Left ventricle myocardium inferior (tissue), 1 donor: ENCODE data around the gene WNT11. TPM values are rescaled to one million over a fixed set of nuclear protein-coding genes. Genes with fewer than 3 reads are reported as not detected.

Experiments used
- DNase-seq: peaks from one replicate; pipeline ENCODE4 v3.0.0-alpha.2; 2020
- H3K27ac ChIP-seq: fragments of 200-600 bp; replicated peaks from 2 replicates; pipeline ENCODE4 v1.8.0; 2021
- H3K27me3 ChIP-seq: fragments of 200-600 bp; 2 replicates; pipeline ENCODE4 v1.8.0; 2021; ENCODE audit warnings: low read depth
- H3K36me3 ChIP-seq: fragments of 200-600 bp; 2 replicates; pipeline ENCODE4 v1.8.0; 2021
- H3K4me1 ChIP-seq: fragments of 200-600 bp; 2 replicates; pipeline ENCODE4 v1.8.0; 2021
- H3K4me3 ChIP-seq: fragments of 200-600 bp; 2 replicates; pipeline ENCODE4 v1.8.0; 2021; ENCODE audit warnings: mild to moderate bottlenecking, moderate library complexity
- H3K9me3 ChIP-seq: fragments of 200-600 bp; replicated peaks from 2 replicates; pipeline ENCODE4 v1.8.0; 2021
- CTCF ChIP-seq: fragments of 200-600 bp; IDR thresholded peaks from 2 replicates; pipeline ENCODE4 v1.8.0; 2021; ENCODE audit warnings: antibody characterized with exemption, mild to moderate bottlenecking, borderline replicate concordance
- intact Hi-C: fragments of 100-400 bp; cut with micrococcal nuclease; formaldehyde crosslinking; loops from one replicate; pipeline ENCODE4 v1.11.0; 2022
- total RNA-seq: library from RNA; stranded (reverse); fragmentation: NEBNext Ultra II Directional; extraction: Animal tissue kit (Norgen Biotek cat#: 25700); gene quantifications from one replicate; pipeline ENCODE4 v1.2.1, GENCODE V29; 2021
- donor health status: DM: no; HTN: yes; CAD: no; lungs with severe emphysema.

The WNT11 gene
- total RNA-seq, 1 donor from 2014 or later: 22.7 TPM

GRCh38 chr11:76190376-76190775, 15.9 kb downstream of the WNT11 start:
- Histone ChIP-seq H3K27me3 (no peaks in the 10 kb centered on the region), H3K4me1 (peaks cover 32% of the 10 kb centered on the region), H3K4me3 (no peak overlapping the region), H3K36me3 (peaks cover 11% of the 10 kb centered on the region), H3K9me3 (no peaks in the 10 kb centered on the region), H3K27ac (no peak overlapping the region)
- TF ChIP-seq CTCF: no peak
- no peak for DNase-seq
- intact Hi-C loops: no loop called here

GRCh38 chr11:76189682-76190081, 16.6 kb downstream of the WNT11 start:
- peaks cover 39% of the 10 kb centered on the region for H3K4me1 ChIP-seq
- no peaks in the 10 kb centered on the region for H3K9me3 ChIP-seq
- TF ChIP-seq CTCF: no peak
- no peaks in the 10 kb centered on the region for H3K27me3 ChIP-seq
- DNase-seq: no peak
- intact Hi-C loops: no loop called here
- H3K27ac ChIP-seq: no peak overlapping the region
- no peak overlapping the region for H3K4me3 ChIP-seq
- peaks cover 11% of the 10 kb centered on the region for H3K36me3 ChIP-seq

- Histone ChIP-seq H3K27ac (no peak overlapping the region), H3K27me3 (no peaks in the 10 kb centered on the region), H3K9me3 (no peaks in the 10 kb centered on the region), H3K4me1 (peaks cover 48% of the 10 kb centered on the region), H3K4me3 (no peak overlapping the region), H3K36me3 (peaks cover 11% of the 10 kb centered on the region)
- no peak for TF ChIP-seq CTCF
- no peak for DNase-seq
- intact Hi-C loops: no loop called here
These were observed 17.4 kb downstream of the WNT11 start for GRCh38 chr11:76188873-76189272.

- peaks cover 10% of the 10 kb centered on the region for H3K36me3 ChIP-seq
- no peaks in the 10 kb centered on the region for H3K27me3 ChIP-seq
- DNase-seq: no peak
- TF ChIP-seq CTCF: no peak
- H3K4me3 ChIP-seq: no peak overlapping the region
- H3K4me1 ChIP-seq: peaks cover 49% of the 10 kb centered on the region
- intact Hi-C loops: no loop called here
- H3K27ac ChIP-seq: no peak overlapping the region
- H3K9me3 ChIP-seq: no peaks in the 10 kb centered on the region
These were observed 19.5 kb downstream of the WNT11 start for GRCh38 chr11:76186776-76187279.

- Histone ChIP-seq H3K27ac (peak overlapping the region; percentile 72), H3K4me3 (no peak overlapping the region), H3K9me3 (no peaks in the 10 kb centered on the region), H3K36me3 (peaks cover 1% of the 10 kb centered on the region), H3K4me1 (peaks cover 45% of the 10 kb centered on the region), H3K27me3 (no peaks in the 10 kb centered on the region)
- intact Hi-C loops: no loop called here
- TF ChIP-seq CTCF: no peak
- peak; percentile 40 for DNase-seq
These were observed 20.3 kb downstream of the WNT11 start for GRCh38 chr11:76185931-76186401.
